SK-N-SH (cell line): ENCODE data around the gene NUFIP2.

ENCODE experiments used
- CTCF ChIP-seq: fragments of 200-600 bp; sonication (generic); IDR thresholded peaks from 2 replicates; pipeline ENCODE4 v1.6.1; 2017; ENCODE audit warnings: antibody characterized with exemption, mild to moderate bottlenecking, moderate library complexity
- EZH2phosphoT487 ChIP-seq: fragments of 200-600 bp; sonication (generic); IDR thresholded peaks from 2 replicates; pipeline ENCODE4 v1.6.1; 2017; ENCODE audit warnings: low read depth, mixed run types, mild to moderate bottlenecking, antibody characterized with exemption, moderate library complexity, borderline replicate concordance
- GABPA ChIP-seq: IDR thresholded peaks from 2 replicates; pipeline ENCODE4 v1.4.0; 2012; ENCODE audit warnings: low read depth, mild to moderate bottlenecking
- MXI1 ChIP-seq: IDR thresholded peaks from 2 replicates; pipeline ENCODE4 v1.6.1; 2012; ENCODE audit warnings: mild to moderate bottlenecking, low read depth, low read length, improper control_type of control experiment
- NRF1 ChIP-seq: IDR thresholded peaks from 2 replicates; pipeline ENCODE4 v1.6.1; 2012; ENCODE audit warnings: low read depth, mild to moderate bottlenecking, low read length
- PBX3 ChIP-seq: IDR thresholded peaks from 2 replicates; pipeline ENCODE4; 2012
- POLR2AphosphoS5 ChIP-seq: IDR thresholded peaks from 2 replicates; pipeline ENCODE4 v1.6.1; 2012; ENCODE audit warnings: low read depth, low read length
- RAD21 ChIP-seq: IDR thresholded peaks from 2 replicates; pipeline ENCODE4 v1.6.1; 2012; ENCODE audit warnings: mild to moderate bottlenecking, low read length
- TAF1 ChIP-seq: IDR thresholded peaks from 2 replicates; pipeline ENCODE4 v1.6.1; 2012; ENCODE audit warnings: low read depth, mild to moderate bottlenecking, low read length, moderate library complexity, borderline replicate concordance
- TCF12 ChIP-seq: IDR thresholded peaks from 2 replicates; pipeline ENCODE4 v1.4.0; 2012
- TEAD4 ChIP-seq: IDR thresholded peaks from 2 replicates; pipeline ENCODE4 v1.4.0; 2012; ENCODE audit warnings: mild to moderate bottlenecking, borderline replicate concordance; ENCODE audit not compliant: insufficient read depth
- USF1 ChIP-seq: IDR thresholded peaks from 2 replicates; pipeline ENCODE4 v1.4.0; 2012; ENCODE audit warnings: low read depth, borderline replicate concordance
- YY1 ChIP-seq: IDR thresholded peaks from 2 replicates; pipeline ENCODE4 v1.4.0; 2012; ENCODE audit warnings: low read depth, mild to moderate bottlenecking
- ZBTB33 ChIP-seq: IDR thresholded peaks from 2 replicates; pipeline ENCODE4 v1.4.0; 2012; ENCODE audit warnings: low read depth, borderline replicate concordance

- TF ChIP-seq CTCF (no peak), EZH2phosphoT487 (no peak), MXI1 (no peak), GABPA (no peak), TAF1 (no peak), NRF1 (no peak), POLR2AphosphoS5 (no peak), YY1 (no peak), USF1 (no peak), ZBTB33 (no peak), RAD21 (no peak), PBX3 (no peak), TCF12 (no peak), TEAD4 (no peak)
These were observed 4.1 kb downstream of the NUFIP2 start for GRCh38 chr17:29289852-29290251.
